Prostate gland (tissue), 1 donor: ENCODE data around the gene CD180.

ENCODE experiments used
- POLR2A ChIP-seq: fragments of 450-650 bp; IDR thresholded peaks from one replicate; pipeline ENCODE4 v1.6.1; 2016; ENCODE audit warnings: antibody characterized with exemption, mild to moderate bottlenecking
- POLR2AphosphoS5 ChIP-seq: sonication (generic); formaldehyde crosslinking; IDR thresholded peaks from one replicate; pipeline ENCODE4 v1.6.1; 2017; ENCODE audit warnings: antibody characterized with exemption

- no peak for TF ChIP-seq POLR2A
- TF ChIP-seq POLR2AphosphoS5, result no peak
Observed at GRCh38 chr5:67176936-67177335, 19.7 kb downstream of the CD180 start.
